ENCODE data around the gene CDC73.

Gene CDC73

DNA sequence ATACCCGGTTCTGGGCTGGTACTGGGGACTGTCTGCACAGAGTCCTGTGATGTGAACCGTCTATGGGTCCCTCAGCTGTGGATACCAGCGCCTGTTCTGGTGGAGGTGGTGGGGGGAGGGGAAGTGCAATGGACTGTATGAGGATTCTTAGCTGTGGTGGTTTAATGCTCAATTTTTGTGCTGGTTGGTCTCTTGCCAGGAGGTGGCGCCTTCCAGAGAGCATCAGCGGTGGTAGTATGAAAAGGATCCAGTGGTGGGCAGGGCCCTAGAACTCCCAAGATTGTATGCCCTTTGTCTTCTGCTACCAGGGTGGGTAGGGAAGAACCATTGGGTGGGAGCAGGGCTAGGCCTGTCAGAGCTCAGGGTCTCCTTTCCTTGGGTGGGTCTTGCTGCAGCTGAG is 153.9 kb downstream of the CDC73 start:
- TF ChIP-seq, protein P1, sequence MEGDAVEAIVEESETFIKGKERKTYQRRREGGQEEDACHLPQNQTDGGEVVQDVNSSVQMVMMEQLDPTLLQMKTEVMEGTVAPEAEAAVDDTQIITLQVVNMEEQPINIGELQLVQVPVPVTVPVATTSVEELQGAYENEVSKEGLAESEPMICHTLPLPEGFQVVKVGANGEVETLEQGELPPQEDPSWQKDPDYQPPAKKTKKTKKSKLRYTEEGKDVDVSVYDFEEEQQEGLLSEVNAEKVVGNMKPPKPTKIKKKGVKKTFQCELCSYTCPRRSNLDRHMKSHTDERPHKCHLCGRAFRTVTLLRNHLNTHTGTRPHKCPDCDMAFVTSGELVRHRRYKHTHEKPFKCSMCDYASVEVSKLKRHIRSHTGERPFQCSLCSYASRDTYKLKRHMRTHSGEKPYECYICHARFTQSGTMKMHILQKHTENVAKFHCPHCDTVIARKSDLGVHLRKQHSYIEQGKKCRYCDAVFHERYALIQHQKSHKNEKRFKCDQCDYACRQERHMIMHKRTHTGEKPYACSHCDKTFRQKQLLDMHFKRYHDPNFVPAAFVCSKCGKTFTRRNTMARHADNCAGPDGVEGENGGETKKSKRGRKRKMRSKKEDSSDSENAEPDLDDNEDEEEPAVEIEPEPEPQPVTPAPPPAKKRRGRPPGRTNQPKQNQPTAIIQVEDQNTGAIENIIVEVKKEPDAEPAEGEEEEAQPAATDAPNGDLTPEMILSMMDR (IDR thresholded peaks at IDR 0.05): no peak
- H3K4me1 ChIP-seq: no peaks in the 10 kb centered on the region
- no peak overlapping the region for H2AFZ ChIP-seq
- no peaks in the 10 kb centered on the region for H3K9me3 ChIP-seq (ENCODE audit: control insufficient read depth, low read length)
- H3K27ac ChIP-seq: no peak overlapping the region
- H3K4me2 ChIP-seq (ENCODE audit: low read length): no peak overlapping the region
- H3K27me3 ChIP-seq (ENCODE audit: control insufficient read depth, insufficient read depth, low read length): no peaks in the 10 kb centered on the region
- H3K4me3 ChIP-seq (ENCODE audit: low read depth, low read length): no peak overlapping the region
- no peak overlapping the region for H3K9ac ChIP-seq
- no peaks in the 10 kb centered on the region for H3K36me3 ChIP-seq (ENCODE audit: control insufficient read depth, insufficient read depth, low read length)
- no peaks in the 10 kb centered on the region for H3K79me2 ChIP-seq

DNA sequence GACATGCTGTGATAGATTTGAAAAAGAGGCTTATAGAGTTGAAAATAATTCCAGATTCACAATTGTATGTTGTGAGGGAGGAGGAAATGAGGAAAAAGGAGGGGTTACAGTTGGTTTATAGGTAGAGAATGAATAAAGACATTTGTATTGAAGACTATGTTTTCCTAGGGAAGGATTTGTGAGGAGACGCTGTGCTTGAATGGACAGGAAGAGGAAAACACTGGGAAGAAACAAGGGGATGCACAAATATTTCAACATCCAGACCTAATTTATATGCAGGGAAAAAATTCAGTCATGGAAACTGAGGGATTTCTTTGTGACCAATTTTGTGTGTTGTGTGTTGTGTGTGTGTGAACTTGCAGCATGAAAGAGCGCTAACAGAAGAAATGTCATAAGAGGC is 157.1 kb downstream of the CDC73 start:
- Histone ChIP-seq H3K27ac (no peak overlapping the region), H3K9me3 (ENCODE audit: control insufficient read depth, low read length) (no peaks in the 10 kb centered on the region), H3K4me3 (ENCODE audit: low read depth, low read length) (no peak overlapping the region), H3K4me2 (ENCODE audit: low read length) (no peak overlapping the region), H3K79me2 (no peaks in the 10 kb centered on the region), H3K9ac (no peak overlapping the region), H3K27me3 (ENCODE audit: control insufficient read depth, insufficient read depth, low read length) (no peaks in the 10 kb centered on the region), H3K36me3 (ENCODE audit: control insufficient read depth, insufficient read depth, low read length) (no peaks in the 10 kb centered on the region), H3K4me1 (no peaks in the 10 kb centered on the region), H2AFZ (no peak overlapping the region)
- TF ChIP-seq, protein P1 (IDR thresholded peaks at IDR 0.05): no peak

DNA sequence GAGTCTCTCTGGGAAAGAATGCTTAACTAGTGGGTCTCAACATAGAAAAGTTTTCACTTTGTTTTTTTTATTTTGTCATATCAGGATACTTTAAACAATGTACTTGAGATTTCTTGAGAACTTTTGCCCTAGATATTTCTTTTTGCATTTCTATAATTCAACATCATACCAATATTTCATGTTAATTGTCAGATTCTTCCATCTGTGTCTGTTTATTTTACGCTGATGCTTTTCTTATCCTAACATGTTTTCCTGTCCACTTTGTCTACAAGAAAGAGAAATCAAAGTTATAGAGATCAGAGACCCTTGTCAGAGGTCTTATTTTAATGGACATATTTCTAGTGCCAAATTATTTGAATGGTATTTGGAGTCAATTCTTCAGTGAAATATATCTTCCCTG is 160.1 kb downstream of the CDC73 start:
- TF ChIP-seq, protein P1 (IDR thresholded peaks at IDR 0.05): no peak
- H3K4me1 ChIP-seq: no peaks in the 10 kb centered on the region
- no peak overlapping the region for H3K27ac ChIP-seq
- no peak overlapping the region for H3K4me3 ChIP-seq (ENCODE audit: low read depth, low read length)
- H2AFZ ChIP-seq: no peak overlapping the region
- no peaks in the 10 kb centered on the region for H3K36me3 ChIP-seq (ENCODE audit: control insufficient read depth, insufficient read depth, low read length)
- no peaks in the 10 kb centered on the region for H3K27me3 ChIP-seq (ENCODE audit: control insufficient read depth, insufficient read depth, low read length)
- H3K9ac ChIP-seq: no peak overlapping the region
- no peaks in the 10 kb centered on the region for H3K79me2 ChIP-seq
- H3K9me3 ChIP-seq (ENCODE audit: control insufficient read depth, low read length): no peaks in the 10 kb centered on the region
- no peak overlapping the region for H3K4me2 ChIP-seq (ENCODE audit: low read length)

DNA sequence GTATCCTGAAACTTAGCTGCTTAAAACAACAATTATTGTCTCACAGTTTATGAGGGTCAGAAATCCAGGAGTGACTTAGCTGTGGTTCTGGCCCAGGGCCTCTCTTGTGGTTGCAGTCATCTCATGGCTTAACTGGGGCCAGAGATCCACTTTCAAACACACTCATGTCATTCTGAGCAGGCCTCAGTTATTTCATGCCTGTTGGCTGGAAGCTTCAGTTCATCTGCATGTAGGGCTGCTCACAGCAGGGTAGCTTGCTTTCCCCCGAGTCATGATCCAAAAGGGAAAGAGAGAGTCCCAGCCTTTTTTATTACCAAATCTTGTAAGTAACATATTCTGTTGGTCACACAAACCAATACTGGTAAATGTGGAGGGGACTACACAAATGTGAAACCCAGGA is 161.2 kb downstream of the CDC73 start:
- H3K9me3 ChIP-seq (ENCODE audit: control insufficient read depth, low read length): no peaks in the 10 kb centered on the region
- H3K27me3 ChIP-seq (ENCODE audit: control insufficient read depth, insufficient read depth, low read length): no peaks in the 10 kb centered on the region
- no peak overlapping the region for H2AFZ ChIP-seq
- no peaks in the 10 kb centered on the region for H3K4me1 ChIP-seq
- no peak overlapping the region for H3K27ac ChIP-seq
- no peak overlapping the region for H3K9ac ChIP-seq
- no peak overlapping the region for H3K4me3 ChIP-seq (ENCODE audit: low read depth, low read length)
- no peaks in the 10 kb centered on the region for H3K79me2 ChIP-seq
- no peaks in the 10 kb centered on the region for H3K36me3 ChIP-seq (ENCODE audit: control insufficient read depth, insufficient read depth, low read length)
- H3K4me2 ChIP-seq (ENCODE audit: low read length): no peak overlapping the region
- TF ChIP-seq, protein P1 (IDR thresholded peaks at IDR 0.05): no peak

DNA sequence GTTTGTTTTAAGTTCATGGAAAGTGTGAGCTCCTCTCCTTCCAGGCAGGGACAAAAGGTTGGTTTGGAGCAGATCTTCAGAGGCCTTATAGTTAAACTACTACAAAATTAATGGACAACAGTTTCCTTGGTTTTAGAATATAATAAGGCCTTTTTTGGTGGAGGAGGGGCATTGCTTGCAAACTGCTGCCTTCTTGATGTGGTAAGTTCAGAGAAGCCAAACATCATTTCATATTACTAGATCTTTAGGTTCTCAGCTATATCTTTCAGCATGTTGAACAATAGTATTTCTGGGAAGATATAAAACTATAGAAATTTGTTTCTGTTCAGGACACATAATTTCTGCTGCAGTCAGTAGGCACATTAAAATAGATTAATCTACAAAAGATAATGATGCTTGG is 162.4 kb downstream of the CDC73 start:
- Histone ChIP-seq H3K79me2 (no peaks in the 10 kb centered on the region), H3K9ac (no peak overlapping the region), H3K4me3 (ENCODE audit: low read depth, low read length) (no peak overlapping the region), H3K9me3 (ENCODE audit: control insufficient read depth, low read length) (no peaks in the 10 kb centered on the region), H3K36me3 (ENCODE audit: control insufficient read depth, insufficient read depth, low read length) (no peaks in the 10 kb centered on the region), H3K27me3 (ENCODE audit: control insufficient read depth, insufficient read depth, low read length) (no peaks in the 10 kb centered on the region), H3K4me2 (ENCODE audit: low read length) (no peak overlapping the region), H2AFZ (no peak overlapping the region), H3K4me1 (no peaks in the 10 kb centered on the region), H3K27ac (no peak overlapping the region)
- TF ChIP-seq, protein P1 (IDR thresholded peaks at IDR 0.05): no peak
